Astrocyte (in vitro differentiated cells and primary cell): Measurements from ENCODE around the gene TRAPPC12.

Experiments
- CTCF ChIP-seq: IDR thresholded peaks from 2 replicates; pipeline ENCODE4 v1.5.1; 2011; ENCODE audit warnings: low read depth, mild to moderate bottlenecking, inconsistent platforms, low read length, moderate library complexity; ENCODE audit not compliant: insufficient read depth
- EZH2 ChIP-seq: IDR thresholded peaks from 2 replicates; pipeline ENCODE4 v1.6.1; 2012; ENCODE audit warnings: mild to moderate bottlenecking, low read length, inconsistent platforms; ENCODE audit not compliant: insufficient read depth

- TF ChIP-seq CTCF (no peak), EZH2 (no peak)
Measured at GRCh38 chr2:3480352-3481010, 101.0 kb downstream of the TRAPPC12 start.
